ENCODE results near the gene ZNF662. TPM values are rescaled to one million over a fixed set of nuclear protein-coding genes. Genes with fewer than 3 reads are reported as not detected.
A peak's percentile ranks its signal among the peaks of the same experiment; 100 is the strongest.

The ZNF662 gene
- total RNA-seq, 4 donors from 2014 or later, result 1.9 to 7.6 (median 2.8) TPM

DNA sequence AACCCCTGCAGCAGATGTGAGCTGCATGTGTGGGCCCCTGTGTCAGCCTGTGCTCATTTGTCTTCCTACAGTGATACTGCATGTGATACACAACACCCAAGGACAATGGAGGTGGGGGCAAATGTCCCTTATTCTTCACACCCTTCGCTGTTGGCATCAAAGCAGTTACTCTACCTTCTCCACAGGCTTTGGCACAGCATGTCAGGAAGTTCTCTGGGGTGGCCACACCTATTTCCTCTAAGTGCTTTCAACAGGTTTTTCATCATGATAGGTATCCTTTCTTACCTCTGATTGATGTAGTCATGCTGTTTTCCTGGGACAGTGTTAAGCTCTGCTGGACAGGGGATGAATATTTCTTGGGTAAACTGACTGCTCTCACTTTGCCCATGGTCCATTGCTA lies 29.5 kb downstream of the ZNF662 start:
- Histone ChIP-seq H3K9me3 (no peaks in the 10 kb centered on the region), H3K4me1 (peaks cover 0 to 15% (median 0%) of the 10 kb centered on the region in 3 donors), H3K36me3 (no peaks in the 10 kb centered on the region), H3K4me3 (no peak overlapping the region), H3K27me3 (no peaks in the 10 kb centered on the region), H3K27ac (no peak overlapping the region)
- TF ChIP-seq, protein P1, sequence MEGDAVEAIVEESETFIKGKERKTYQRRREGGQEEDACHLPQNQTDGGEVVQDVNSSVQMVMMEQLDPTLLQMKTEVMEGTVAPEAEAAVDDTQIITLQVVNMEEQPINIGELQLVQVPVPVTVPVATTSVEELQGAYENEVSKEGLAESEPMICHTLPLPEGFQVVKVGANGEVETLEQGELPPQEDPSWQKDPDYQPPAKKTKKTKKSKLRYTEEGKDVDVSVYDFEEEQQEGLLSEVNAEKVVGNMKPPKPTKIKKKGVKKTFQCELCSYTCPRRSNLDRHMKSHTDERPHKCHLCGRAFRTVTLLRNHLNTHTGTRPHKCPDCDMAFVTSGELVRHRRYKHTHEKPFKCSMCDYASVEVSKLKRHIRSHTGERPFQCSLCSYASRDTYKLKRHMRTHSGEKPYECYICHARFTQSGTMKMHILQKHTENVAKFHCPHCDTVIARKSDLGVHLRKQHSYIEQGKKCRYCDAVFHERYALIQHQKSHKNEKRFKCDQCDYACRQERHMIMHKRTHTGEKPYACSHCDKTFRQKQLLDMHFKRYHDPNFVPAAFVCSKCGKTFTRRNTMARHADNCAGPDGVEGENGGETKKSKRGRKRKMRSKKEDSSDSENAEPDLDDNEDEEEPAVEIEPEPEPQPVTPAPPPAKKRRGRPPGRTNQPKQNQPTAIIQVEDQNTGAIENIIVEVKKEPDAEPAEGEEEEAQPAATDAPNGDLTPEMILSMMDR (IDR thresholded peaks at IDR 0.05), result no peak
- TF ChIP-seq POLR2A (IDR thresholded peaks at IDR 0.05), result no peak
- 85 to 89% methylated on average over 1 of the region's 1 CpG for WGBS, 2 donors
- intact Hi-C loops (cut with DNase I), result no loop called here
- no peak for DNase-seq

DNA sequence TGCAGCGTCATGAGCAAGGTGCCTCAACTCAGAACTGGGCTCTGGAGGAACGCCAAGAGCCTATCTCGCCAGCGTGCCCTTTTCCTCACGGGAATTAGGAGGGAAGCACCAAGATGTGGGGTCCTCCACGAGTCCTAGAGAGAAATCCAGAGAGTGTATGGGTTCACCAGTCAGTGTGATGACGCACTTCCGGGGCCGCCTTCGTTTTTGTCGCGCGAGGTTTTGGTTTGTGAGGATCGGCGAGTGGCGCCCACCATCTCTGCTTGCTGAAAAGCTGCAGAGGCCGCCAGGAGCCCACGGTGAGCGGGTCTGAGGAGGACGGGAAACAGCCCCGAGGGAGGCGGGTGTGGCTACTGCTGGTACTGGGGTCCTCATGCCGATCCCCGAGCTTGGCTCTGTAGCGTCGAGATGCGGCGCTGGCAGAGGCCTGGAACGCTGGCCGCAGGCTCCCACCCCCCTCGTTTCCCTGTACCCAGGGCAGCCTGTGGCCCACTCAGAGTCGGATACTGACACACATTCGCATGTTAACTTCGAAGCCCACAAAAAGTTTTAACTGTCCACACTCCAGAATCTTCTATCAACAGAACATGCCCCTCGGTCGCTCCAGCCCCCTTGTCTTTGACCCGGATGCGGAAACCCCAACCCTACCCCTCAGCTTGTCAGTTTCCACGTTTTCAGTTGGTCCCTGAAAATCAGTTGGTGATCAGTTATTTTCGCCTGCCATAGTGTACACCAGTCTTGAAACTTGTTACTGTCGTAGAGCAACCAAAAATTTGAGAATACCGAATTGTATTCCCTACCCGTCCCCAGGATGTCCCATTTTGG lies 30.4 kb downstream of the ZNF662 start:
- intact Hi-C loops (cut with DNase I), result no loop called here
- H3K9me3 ChIP-seq, result no peaks in the 10 kb centered on the region
- no peaks in the 10 kb centered on the region for H3K36me3 ChIP-seq
- H3K4me1 ChIP-seq, result peaks cover 0 to 15% (median 0%) of the 10 kb centered on the region in 3 donors
- DNase-seq, result no peak
- no peaks in the 10 kb centered on the region for H3K27me3 ChIP-seq
- peak overlapping the region; percentile 8 to 60 (median 24) for H3K4me3 ChIP-seq
- WGBS, 2 donors, result 62 to 67% methylated on average over 23 to 24 of the region's 43 CpGs
- no peak for TF ChIP-seq POLR2A (IDR thresholded peaks at IDR 0.05)
- TF ChIP-seq, protein P1 (IDR thresholded peaks at IDR 0.05), result no peak
- H3K27ac ChIP-seq, result no peak overlapping the region

DNA sequence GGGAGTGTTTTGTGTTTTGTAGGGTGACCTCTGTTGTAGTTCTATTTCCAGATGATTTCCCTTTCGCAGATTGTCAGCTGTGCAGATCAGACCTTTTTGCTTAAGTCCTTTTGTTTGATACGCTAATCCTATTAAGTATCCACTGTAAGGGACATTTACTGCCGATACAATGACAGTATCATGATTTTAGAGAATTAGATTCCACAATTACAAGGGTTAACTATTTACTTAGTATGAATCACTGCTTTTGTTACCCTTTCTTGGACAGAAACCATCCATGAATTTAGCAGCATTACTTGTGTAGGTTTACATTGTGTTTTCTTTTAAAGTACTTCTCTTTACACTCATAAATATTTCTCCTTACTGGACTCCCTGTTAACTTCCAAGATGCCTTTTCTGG lies 31.4 kb downstream of the ZNF662 start:
- Histone ChIP-seq H3K4me3 (no peak overlapping the region), H3K36me3 (no peaks in the 10 kb centered on the region), H3K4me1 (peaks cover 0 to 15% (median 0%) of the 10 kb centered on the region in 3 donors), H3K9me3 (no peaks in the 10 kb centered on the region), H3K27me3 (no peaks in the 10 kb centered on the region), H3K27ac (peak overlapping the region in 1 of 4 donors; percentile 42)
- TF ChIP-seq, protein P1 (IDR thresholded peaks at IDR 0.05), result no peak
- TF ChIP-seq POLR2A (IDR thresholded peaks at IDR 0.05), result no peak
- intact Hi-C loops (cut with DNase I), result no loop called here
- 66 to 71% methylated on average over 3 of the region's 3 CpGs for WGBS, 2 donors
- no peak for DNase-seq

DNA sequence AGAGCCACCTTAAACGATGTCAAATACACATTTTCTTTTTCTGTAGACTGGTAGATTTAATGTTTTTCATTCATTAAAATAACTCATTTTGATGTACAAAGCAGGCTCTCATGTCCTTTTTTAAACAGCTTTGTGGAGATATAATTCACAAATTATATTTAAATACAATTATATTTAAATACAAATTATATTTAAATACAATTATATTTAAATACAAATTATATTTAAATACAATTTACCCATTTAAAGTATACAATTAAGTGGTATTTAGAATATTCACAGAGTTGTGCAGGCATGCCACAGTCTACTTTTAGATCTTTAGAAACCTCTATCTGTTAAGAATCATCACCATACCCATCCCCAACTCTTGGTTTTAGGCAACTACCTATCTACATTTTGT lies 36.8 kb downstream of the ZNF662 start:
- Histone ChIP-seq H3K9me3 (no peaks in the 10 kb centered on the region), H3K4me1 (peaks cover 0 to 8% (median 0%) of the 10 kb centered on the region in 3 donors), H3K36me3 (no peaks in the 10 kb centered on the region), H3K4me3 (no peak overlapping the region), H3K27ac (no peak overlapping the region), H3K27me3 (no peaks in the 10 kb centered on the region)
- TF ChIP-seq, protein P1 (IDR thresholded peaks at IDR 0.05), result no peak
- TF ChIP-seq POLR2A (IDR thresholded peaks at IDR 0.05), result no peak
- no peak for DNase-seq
- WGBS, 2 donors, result 66 to 76% methylated on average over 1 of the region's 1 CpG
- intact Hi-C loops (cut with DNase I), result no loop called here

DNA sequence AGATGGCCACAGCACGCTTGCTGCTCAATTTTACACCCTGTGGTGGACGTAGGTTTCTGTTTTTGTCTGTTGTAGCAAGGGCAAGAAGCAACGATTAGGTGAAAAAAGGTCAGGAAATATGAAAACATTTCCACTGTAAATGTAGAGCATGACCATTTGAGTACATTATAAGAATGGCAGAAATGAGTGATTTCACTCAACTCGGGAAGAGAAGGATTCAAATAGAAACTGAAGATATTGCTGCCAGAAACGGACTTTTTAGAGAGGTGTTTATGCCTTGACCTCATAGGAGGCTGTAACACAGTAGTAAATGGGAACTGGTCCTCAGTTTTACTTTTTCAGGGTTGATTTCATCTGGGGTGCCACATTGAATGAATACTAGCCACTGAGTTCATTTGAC lies 40.1 kb downstream of the ZNF662 start:
- Histone ChIP-seq H3K27me3 (no peaks in the 10 kb centered on the region), H3K27ac (no peak overlapping the region), H3K4me3 (no peak overlapping the region), H3K36me3 (no peaks in the 10 kb centered on the region), H3K9me3 (no peaks in the 10 kb centered on the region), H3K4me1 (no peaks in the 10 kb centered on the region)
- intact Hi-C loops (cut with DNase I), result no loop called here
- no peak for DNase-seq
- WGBS, 2 donors, result 68 to 78% methylated on average over 5 of the region's 5 CpGs
- TF ChIP-seq POLR2A (IDR thresholded peaks at IDR 0.05), result no peak
- TF ChIP-seq, protein P1 (IDR thresholded peaks at IDR 0.05), result no peak

Measured in esophagus squamous epithelium (tissue), 5 donors.